LHCN-M2 (cell line): Measurements from ENCODE around the gene KCNT1. TPM values are rescaled to one million over a fixed set of nuclear protein-coding genes. Genes with fewer than 3 reads are reported as not detected.

Source experiments
- DNase-seq: peaks from one replicate; pipeline ENCODE4 v3.0.0-alpha.2; 2012; ENCODE audit warnings: low read depth
- total RNA-seq: library from RNA; depleted of rRNA; stranded (reverse); fragments of >200 nt; gene quantifications from 2 replicates; pipeline ENCODE4 v1.2.3, GENCODE V29; 2014

Gene KCNT1
- total RNA-seq, 1 experiment from 2014 or later = not detected

DNA sequence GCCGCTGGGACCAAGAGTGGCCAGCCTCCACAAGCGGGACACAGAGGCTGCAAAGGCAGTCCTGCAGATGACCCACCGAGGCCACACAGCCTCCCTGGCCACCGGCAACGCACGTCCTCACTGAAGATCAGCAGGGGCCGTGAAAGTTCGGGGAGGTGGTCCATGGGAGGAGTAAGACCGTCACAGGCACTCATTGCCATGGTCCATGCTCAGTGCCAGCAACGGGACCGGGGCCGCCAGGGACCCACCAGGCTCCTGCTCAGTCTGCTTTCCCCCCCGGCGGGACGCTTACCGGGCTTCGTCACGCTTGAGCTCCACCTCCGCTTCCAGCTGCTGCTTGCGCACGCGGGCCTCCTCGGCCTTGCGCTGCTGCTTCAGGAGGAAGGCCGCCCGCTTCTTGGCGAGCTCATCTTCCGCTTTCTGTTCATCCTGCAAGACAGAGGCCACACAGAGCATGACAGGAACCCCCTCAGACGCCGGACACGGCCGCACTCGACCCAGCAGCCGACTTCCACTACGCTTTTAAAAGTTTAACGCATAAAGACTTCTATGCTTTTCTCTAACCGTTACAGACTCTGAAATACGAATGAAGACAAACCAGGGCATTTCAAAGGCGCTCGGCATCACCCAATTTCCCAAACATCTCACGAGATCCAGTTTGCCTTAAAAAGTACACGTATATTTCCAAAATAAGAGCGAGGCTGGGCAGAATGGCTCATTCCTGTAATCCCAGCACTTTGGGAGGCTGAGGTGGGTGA, 116.9 kb downstream of the KCNT1 start:
- DNase-seq = no peak

DNA sequence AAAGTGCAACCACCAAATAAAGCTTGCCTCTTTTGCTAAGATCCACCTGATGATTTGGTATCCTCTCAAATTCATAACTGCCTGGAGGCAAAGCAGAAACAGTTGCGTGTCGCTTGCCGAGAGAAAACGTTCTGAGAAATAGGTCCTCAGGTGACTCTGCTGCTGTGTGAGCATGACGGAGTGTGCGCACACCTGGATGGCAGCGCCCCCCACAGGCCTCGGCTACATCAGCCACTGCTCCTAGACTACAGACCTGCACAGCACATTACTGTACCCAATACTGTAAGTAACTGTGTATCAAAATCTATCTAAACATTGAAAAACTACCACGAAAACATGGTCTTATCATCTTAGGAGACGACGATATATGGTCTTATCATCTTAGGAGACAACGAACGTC, 117.9 kb downstream of the KCNT1 start:
- no peak for DNase-seq

DNA sequence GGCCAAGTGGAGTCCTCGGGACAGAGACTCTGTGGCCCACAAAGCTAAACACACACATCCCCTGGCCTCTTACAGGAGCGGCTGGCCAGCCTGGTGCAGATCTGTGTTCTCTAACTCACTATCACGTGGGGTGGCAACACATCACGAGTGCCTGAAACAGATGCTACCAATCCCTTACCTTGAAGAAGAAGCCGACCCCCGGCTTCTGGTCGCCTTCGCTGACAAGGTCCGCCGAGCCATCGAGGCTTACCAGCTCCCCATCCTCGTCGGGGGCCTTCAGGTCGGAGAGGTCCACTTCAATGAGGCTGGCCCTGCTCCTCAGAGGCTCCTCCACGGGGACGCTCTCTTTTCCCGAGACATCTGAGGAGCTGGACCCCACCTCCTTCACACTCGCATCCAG, 118.7 kb downstream of the KCNT1 start:
- no peak for DNase-seq

DNA sequence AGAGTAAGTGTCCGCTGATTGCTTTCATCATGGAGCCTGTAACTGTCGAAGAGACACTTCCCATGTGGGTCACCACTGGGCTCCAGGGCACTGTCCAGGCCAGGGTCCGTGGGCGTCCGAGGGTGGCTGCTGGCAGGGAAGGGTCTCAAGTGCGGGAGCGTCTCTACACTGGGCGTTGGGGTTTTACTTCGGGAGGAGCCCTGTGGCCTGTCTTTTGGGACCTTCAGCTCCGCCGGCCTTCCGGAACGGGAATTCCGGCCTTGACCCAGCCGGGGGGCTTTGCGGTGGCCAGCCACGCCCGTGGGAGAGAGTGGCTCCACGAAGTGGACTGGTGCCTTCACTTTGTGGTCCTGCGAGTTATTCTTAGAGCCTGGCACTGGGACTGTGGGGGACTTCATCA, 119.1 kb downstream of the KCNT1 start:
- no peak for DNase-seq

DNA sequence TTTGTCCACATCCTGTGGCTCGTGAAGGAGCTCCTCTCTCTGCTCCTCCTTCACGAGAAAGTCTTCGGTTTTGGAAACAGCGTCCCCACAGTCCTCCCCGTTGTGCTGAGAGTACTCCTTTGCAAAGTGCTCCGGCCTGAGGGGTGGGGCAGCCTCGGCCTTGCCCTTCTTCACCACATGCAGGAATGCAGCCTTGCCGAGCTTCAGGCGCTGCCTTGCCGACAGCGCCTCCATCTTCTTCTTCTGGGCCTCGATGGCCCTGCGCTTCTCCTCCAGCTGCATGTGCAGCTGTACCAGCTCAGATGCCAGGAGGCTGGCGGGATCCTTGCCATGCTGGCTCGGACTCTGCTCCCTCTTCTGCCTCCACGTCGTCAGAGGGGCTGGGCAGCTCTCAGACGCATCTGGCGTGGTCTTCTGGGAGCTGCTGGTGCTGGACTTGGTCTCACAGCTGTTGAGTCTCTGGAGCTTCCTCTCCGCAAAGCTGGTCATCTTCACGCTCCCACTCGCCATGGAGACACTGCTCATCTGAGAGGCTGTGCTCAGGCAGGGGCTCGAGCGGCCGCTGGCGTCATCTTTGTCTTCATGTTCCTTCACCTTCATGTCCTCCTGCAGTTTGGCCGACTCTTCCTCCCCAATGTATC, 119.9 kb downstream of the KCNT1 start:
- no peak for DNase-seq

DNA sequence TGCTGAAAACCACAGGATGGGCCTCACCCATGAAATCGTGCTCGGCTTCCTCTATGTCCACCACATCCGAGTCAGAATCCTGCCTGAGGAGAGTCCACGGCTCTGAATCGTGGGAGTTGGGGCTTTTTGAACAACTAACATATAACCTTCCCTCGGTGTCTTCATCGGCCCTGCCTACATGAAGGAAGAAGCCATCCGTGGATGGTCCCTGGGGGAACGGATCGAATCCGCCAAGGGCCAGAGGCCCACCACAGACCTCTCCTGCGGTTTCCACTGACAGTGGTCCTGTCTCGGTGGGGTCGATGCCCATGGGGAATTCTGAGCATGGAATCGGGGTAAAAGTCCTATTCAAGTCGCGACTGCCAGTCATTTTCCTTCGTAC, 120.4 kb downstream of the KCNT1 start:
- no peak for DNase-seq

DNA sequence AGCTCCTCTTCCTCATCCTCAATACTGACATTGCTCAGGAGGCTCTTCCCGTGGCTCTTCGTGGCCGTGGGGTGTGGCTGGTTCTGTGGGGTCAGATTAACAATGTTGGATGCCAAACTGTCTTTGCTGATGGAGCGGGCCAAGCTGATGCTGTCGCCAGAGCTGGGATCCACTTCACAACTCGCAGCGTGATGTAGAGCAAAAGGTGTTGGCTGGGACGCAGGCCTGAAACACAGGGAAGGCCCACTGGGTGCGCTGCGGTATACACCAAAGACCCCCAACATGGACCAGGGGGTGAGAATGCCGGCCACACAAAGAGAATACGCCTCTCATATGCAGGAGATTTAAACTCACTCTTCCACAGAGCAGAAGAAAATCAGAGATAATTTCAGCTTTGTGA, 121.1 kb downstream of the KCNT1 start:
- DNase-seq = no peak

DNA sequence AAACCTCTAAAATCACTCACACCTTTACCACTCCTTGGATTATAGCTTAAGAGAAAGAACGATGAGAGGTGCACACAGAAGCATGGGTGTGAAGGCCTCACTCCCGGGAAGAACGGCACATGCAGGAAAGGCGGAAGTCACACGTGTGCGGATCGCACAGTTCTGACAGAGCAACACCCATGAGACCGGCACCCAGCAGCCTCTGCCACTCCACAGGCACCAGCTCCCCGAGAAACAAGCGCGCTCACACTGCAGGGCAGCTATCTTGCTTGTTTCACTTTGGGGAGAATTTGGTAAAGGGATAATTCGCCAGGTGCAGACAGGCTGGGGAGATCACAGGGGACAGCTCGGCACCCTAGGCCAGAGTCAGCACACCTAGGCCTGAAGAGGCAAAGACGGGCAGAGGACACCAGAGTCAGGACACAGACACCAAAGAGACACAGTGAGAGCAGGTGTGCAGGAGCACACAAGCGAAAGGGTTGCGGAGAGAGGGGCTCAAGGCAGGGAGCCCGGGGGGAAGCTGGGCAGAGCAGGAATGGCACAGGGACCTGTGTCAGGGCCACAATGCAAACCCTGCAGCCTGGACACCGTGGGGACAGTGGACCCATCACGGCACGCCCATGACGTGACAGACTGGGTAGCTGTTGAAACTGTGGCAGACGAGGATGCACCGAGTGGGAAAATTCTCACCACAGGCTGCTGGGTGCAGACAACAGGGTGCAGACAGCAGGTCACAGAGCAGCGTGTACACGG, 123.6 kb downstream of the KCNT1 start:
- no peak for DNase-seq

DNA sequence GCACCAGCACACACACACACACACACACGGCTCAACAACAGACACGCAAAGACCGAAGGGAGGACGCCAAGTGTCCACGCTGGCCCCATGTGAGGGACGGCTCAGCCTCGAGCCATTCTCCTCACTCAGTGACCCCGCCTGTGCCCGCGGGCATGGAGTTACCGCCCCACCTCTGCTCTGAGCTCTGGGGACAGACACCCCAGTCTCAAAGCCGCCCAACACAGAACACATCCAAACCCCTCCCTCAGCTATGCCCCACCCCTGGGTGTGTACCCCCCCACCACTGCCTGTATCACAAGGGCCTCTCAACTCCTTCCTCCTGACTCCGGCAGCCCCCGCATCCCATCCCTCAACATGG, 124.2 kb downstream of the KCNT1 start:
- no peak for DNase-seq

DNA sequence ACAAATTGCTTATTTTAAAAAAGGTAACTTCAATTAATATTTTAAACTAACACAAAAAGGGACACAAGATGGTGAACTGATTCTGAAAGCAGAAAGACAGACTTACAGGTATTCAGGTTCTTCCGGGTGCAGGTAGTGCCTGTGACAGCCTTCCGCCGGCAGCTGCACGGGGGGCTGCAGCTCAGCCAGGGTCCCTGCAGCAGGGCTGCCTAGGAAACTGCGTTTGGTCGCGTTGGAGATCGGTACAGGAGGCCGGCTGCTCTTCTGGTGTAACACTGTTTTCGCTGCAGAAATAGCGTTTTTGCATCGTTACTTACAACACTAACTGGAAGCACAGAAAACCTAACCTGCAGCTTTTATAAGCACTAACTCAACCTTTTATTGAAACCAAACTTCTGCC, 125.3 kb downstream of the KCNT1 start:
- DNase-seq = no peak

DNA sequence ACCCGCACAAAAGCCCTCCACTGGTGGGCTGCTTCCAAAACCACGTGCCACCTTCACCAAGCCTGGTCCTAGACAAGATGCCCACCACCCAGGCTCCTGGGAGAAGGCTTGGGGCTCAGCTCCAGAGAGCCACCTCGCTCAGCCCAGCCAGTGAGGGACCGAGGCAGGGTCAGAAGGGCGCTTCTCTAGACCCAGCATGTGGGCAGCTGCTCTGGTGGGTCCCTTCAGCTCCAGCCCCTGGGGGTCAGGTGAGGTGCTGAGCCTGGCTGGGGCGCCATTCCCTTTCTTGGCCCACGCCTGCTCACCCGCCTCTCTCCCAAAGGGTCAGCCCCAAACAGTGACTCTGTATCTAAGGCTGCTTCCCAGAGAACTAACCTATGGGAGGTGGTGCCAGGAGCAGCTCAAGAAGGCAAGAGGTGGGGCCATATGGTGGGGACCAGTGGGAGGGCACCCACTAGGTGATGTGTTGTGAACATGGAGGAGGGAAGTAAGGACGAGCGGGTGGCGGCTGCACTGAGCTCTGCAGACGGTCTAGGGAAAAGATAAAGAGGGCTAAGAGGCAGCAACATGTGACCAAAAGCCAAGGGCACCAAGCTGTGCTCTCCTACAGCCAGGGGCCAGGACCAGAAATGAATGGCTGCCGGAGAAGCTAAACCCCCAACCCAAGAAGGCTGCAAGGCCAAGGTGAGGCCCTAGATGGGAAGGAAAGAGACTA, 126.0 kb downstream of the KCNT1 start:
- no peak for DNase-seq

DNA sequence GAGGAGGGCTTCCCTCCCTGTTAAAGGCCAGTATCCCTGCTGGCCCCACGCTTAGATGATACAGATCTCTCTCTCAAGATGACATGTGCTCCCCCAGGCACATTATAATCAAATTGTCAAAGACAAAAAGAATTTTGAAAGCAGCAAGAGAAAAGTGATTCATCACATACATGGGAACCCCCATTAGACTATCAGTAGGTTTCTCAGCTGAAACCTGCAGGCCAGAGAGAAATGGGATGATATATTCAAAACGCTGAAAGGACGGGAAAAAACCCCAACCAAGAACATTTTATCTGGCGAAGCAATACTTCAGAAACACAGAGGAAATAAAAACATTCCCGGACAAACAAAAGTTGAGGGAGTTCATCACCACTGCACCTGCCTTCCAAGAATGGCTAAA, 126.7 kb downstream of the KCNT1 start:
- DNase-seq = no peak

DNA sequence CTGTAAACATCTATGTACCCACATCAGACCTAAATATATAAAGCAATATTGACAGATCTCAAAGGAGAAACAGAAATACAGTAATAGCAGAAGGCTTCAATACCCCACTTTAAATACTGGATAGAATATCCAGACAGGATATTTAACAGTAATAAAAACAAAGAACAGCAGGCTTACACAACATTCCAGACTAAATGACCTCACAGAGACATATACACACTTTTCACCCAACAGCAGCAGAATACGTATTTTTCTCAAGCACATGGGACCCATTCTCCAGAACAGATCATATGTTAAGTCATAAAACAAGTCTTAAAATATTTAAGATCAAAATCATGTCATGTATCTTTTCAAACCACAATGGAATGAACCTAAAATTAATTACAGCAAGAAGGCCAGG, 128.5 kb downstream of the KCNT1 start:
- DNase-seq = no peak

DNA sequence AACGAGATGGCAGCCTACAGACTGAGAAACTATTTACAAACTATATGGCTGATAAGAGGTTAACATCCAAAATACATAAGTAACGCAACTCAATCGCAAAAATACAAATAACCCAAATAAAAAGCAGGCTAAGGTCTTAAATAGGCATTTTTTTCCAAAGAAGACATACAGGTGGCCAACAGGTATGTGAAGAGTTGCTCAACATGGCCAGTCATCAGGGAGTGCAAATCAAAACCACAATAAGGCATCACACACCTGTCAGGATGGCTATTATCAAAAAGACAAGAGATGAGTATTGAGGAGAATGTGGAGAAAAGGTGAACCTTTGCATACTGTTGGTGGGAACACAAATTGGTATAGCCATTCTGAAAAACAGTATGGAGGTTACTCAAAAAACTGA, 131.9 kb downstream of the KCNT1 start:
- DNase-seq = no peak

DNA sequence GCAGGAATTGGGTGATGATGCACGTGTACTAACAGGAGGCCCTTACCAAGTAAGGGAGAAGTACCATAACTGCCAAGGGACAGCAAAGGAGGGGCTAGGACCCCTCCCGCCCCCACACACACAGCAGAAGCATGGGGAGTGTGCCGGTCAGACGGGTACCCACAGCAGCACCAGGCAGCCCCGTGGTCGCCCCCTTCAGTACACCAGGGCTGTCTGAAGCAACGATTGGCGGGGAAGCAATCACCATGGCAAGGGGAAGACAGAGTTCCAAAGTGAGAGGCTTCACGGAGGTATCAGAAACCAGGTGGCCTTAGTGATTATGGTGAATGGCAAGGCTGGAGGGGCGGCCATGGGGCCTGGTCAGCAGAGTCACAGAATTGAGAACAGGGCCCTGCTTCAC, 133.1 kb downstream of the KCNT1 start:
- no peak for DNase-seq

DNA sequence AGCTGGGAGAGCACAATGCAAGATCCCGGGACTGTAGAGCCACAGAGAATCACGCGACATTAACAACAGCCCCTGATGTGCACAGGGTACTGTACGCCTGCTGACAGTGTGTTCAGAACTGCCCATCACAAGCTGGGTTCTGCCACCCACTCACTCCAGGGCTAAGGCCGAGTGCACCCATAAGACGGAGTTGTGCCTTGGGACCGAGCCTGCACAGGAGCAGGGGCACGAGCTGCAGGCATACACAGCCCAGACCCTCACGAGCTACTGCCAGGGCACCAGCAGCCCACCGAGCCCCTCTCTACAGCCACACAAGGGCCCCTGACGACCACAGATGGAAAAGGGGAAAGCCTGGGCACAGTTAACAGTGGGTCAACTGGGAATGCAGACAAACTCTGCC, 137.5 kb downstream of the KCNT1 start:
- no peak for DNase-seq

DNA sequence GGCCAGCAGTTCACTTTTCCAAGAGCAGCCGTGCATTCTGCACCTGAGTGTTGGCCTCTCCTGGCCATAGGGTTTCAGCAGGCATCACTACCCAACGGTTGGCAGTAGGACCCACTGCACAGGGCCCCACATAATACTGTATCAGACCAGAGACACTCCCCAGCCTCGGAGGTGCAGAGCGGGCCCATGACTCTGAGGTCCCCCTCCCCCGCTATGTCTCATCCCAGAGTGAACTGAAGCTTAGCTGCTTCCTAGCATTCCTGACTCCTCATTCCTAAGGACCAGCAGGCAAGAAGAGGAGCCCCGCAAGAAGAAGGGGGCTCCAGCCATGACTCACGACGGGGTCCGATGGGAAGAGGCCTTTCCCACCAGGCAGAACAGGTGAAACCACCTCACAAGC, 138.1 kb downstream of the KCNT1 start:
- no peak for DNase-seq

DNA sequence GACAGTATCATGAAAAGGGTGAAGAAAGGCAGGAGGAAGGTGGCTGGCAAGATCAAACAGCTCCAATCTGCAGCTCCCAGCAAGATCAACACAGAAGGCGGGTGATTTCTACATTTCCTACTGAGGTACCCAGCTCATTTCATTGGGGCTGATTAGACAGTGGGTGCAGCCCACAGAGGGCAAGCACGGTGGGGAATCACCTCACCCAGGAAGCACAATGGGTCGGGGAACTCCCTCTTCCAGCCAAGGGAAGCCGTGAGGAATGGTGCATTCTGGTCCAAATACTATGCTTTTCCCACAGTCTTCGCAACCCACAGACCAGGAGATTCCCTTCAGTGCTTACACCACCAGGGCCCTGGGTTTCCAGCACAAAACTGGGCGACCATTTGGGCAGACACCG, 138.6 kb downstream of the KCNT1 start:
- DNase-seq = no peak
